ENCODE measurements around the gene LPCAT4.
"Not testable (repeated sequence)": the region's sequence is repeated elsewhere in the genome, so short reads cannot be mapped to it uniquely, and the experiment has no call there.

The LPCAT4 gene

GRCh38 chr15:34367101-34368081, at the start of gene LPCAT4:
LPCAT4 (minus strand) TSS chr15:34367196; CDS start chr15:34367100, 96 bp downstream.
- peak within 1 kb of the TSS; percentile 90 to 98 for H3K4me3 ChIP-seq (replicated peaks in 1 of 2; ENCODE audit: low read depth in 2 of 2, low read length in 2 of 2)
- peak; percentile 89 to 91 for DNase-seq (ENCODE audit: low read depth in 2 of 2)
- TF ChIP-seq CTCF (IDR thresholded peaks at IDR 0.05; ENCODE audit: low read depth, low read length), result peak; percentile 96

GRCh38 chr15:34409511-34409910, 42.5 kb upstream of the LPCAT4 start:
- DNase-seq (ENCODE audit: low read depth in 2 of 2); H3K4me3 ChIP-seq (replicated peaks in 1 of 2; ENCODE audit: low read depth in 2 of 2, low read length in 2 of 2): not testable (repeated sequence)

GRCh38 chr15:34408973-34409372, 42.0 kb upstream of the LPCAT4 start:
- H3K4me3 ChIP-seq (replicated peaks in 1 of 2; ENCODE audit: low read depth in 2 of 2, low read length in 2 of 2); DNase-seq (ENCODE audit: low read depth in 2 of 2): not testable (repeated sequence)

- not testable (repeated sequence) for DNase-seq (ENCODE audit: low read depth in 2 of 2); H3K4me3 ChIP-seq (replicated peaks in 1 of 2; ENCODE audit: low read depth in 2 of 2, low read length in 2 of 2)
Measured at GRCh38 chr15:34403899-34404298, 36.9 kb upstream of the LPCAT4 start.

- H3K4me3 ChIP-seq (replicated peaks in 1 of 2; ENCODE audit: low read depth in 2 of 2, low read length in 2 of 2); DNase-seq (ENCODE audit: low read depth in 2 of 2): not testable (repeated sequence)
Measured at GRCh38 chr15:34403160-34403598, 36.2 kb upstream of the LPCAT4 start.

GRCh38 chr15:34397637-34398259, 30.8 kb upstream of the LPCAT4 start:
- DNase-seq (ENCODE audit: low read depth in 2 of 2), result not testable (repeated sequence)

GRCh38 chr15:34392981-34393380, 26.0 kb upstream of the LPCAT4 start:
- not testable (repeated sequence) for DNase-seq (ENCODE audit: low read depth in 2 of 2); H3K4me3 ChIP-seq (replicated peaks in 1 of 2; ENCODE audit: low read depth in 2 of 2, low read length in 2 of 2)

More at GRCh38 chr15:34397637-34398259, 30.8 kb upstream of the LPCAT4 start:
- H3K4me3 ChIP-seq (replicated peaks in 1 of 2; ENCODE audit: low read depth in 2 of 2, low read length in 2 of 2), result not testable (repeated sequence)

- H3K4me3 ChIP-seq (replicated peaks in 1 of 2; ENCODE audit: low read depth in 2 of 2, low read length in 2 of 2); DNase-seq (ENCODE audit: low read depth in 2 of 2): not testable (repeated sequence)
Measured at GRCh38 chr15:34389594-34390086, 22.6 kb upstream of the LPCAT4 start.

- H3K4me3 ChIP-seq (replicated peaks in 1 of 2; ENCODE audit: low read depth in 2 of 2, low read length in 2 of 2); DNase-seq (ENCODE audit: low read depth in 2 of 2): not testable (repeated sequence)
Measured at GRCh38 chr15:34381829-34382521, 15.0 kb upstream of the LPCAT4 start.

- not testable (repeated sequence) for DNase-seq (ENCODE audit: low read depth in 2 of 2); H3K4me3 ChIP-seq (replicated peaks in 1 of 2; ENCODE audit: low read depth in 2 of 2, low read length in 2 of 2)
Measured at GRCh38 chr15:34380491-34380890, 13.5 kb upstream of the LPCAT4 start.

GRCh38 chr15:34376856-34377255, 9.9 kb upstream of the LPCAT4 start:
- no peak for TF ChIP-seq CTCF (IDR thresholded peaks at IDR 0.05; ENCODE audit: low read depth, low read length)
- no peak for DNase-seq (ENCODE audit: low read depth in 2 of 2)
- H3K4me3 ChIP-seq (replicated peaks in 1 of 2; ENCODE audit: low read depth in 2 of 2, low read length in 2 of 2), result no peak overlapping the region

- DNase-seq (ENCODE audit: low read depth in 2 of 2); H3K4me3 ChIP-seq (replicated peaks in 1 of 2; ENCODE audit: low read depth in 2 of 2, low read length in 2 of 2): not testable (repeated sequence)
Measured at GRCh38 chr15:34375541-34375940, 8.5 kb upstream of the LPCAT4 start.

Data from cardiac fibroblast (primary cell).